Measurements from ENCODE around the gene SORCS2.

DNA sequence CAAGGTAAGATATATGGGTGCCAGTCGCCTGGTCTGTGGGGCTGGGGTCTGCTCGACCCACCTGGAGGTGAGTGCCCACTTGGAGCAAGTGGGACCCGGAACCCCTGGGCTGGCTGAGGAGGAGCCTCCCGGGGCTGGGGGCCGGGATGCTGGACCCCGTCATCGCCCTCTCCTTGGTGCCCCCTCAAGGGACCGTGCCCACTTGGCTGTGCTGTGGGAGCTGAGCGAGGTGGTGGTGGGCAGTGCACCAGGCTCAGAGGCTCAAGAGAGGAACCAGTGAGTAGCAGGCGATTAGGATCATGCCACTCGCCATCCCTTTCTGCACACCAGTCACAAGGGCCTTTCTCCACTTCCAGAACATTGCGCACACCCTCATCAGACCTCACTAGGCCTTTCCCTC, 446.2 kb downstream of the SORCS2 start:
- TF ChIP-seq, protein P1, sequence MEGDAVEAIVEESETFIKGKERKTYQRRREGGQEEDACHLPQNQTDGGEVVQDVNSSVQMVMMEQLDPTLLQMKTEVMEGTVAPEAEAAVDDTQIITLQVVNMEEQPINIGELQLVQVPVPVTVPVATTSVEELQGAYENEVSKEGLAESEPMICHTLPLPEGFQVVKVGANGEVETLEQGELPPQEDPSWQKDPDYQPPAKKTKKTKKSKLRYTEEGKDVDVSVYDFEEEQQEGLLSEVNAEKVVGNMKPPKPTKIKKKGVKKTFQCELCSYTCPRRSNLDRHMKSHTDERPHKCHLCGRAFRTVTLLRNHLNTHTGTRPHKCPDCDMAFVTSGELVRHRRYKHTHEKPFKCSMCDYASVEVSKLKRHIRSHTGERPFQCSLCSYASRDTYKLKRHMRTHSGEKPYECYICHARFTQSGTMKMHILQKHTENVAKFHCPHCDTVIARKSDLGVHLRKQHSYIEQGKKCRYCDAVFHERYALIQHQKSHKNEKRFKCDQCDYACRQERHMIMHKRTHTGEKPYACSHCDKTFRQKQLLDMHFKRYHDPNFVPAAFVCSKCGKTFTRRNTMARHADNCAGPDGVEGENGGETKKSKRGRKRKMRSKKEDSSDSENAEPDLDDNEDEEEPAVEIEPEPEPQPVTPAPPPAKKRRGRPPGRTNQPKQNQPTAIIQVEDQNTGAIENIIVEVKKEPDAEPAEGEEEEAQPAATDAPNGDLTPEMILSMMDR (conservative IDR thresholded peaks at IDR 0.05; ENCODE audit: low read depth, low read length) = no peak
- TF ChIP-seq EZH2 (IDR thresholded peaks at IDR 0.05; ENCODE audit: low read length, unreplicated experiment) = no peak

Data from PC-3 (cell line).